Measurements from ENCODE around the gene C19orf38. TPM values are rescaled to one million over a fixed set of nuclear protein-coding genes. Genes with fewer than 3 reads are reported as not detected.
"Not testable (repeated sequence)": the region's sequence is repeated elsewhere in the genome, so short reads cannot be mapped to it uniquely, and the experiment has no call there.

C19orf38 gene
- total RNA-seq, 1 experiment from 2014 or later = 0.30 TPM

DNA sequence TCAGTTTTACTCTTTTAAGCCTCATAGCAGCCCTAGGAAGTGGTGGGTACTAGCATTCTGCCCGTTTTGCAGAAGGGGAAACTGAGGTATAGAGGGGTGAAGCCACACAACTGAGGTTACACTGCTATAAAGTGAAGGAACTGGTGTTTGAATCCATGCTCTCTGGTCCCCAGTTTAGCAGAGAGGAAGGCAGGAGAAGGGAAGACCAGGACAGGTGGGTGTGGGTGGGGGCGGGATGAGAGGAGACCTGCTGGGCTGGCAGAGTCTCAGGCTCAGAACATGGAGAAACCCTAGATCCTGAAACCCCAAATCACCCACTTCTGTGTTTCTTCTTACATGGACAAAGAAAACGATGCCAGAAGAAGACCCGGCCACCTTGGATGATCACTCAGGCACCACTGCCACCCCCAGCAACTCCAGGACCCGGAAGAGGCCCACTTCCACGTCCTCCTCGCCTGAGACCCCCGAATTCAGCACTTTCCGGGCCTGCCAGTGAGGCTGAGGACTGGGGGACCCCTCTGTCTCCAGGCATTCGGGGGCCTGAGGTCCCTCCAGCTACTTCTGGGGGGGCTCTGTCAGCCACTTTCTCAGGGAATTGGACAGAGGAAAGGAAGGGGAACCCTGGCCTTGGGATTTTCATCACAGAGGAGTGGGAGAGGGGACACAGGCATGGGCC lies 20.8 kb downstream of the C19orf38 start:
- CTCF ChIA-PET = interaction anchor here (0.6 kb wide), 2 partner anchors 13 to 67 kb away, joined by 3 read pairs; no protein-coding TSS in a partner anchor
- H3K4me3 Mint-ChIP-seq (ENCODE audit: unreplicated experiment) = no peak overlapping the region

DNA sequence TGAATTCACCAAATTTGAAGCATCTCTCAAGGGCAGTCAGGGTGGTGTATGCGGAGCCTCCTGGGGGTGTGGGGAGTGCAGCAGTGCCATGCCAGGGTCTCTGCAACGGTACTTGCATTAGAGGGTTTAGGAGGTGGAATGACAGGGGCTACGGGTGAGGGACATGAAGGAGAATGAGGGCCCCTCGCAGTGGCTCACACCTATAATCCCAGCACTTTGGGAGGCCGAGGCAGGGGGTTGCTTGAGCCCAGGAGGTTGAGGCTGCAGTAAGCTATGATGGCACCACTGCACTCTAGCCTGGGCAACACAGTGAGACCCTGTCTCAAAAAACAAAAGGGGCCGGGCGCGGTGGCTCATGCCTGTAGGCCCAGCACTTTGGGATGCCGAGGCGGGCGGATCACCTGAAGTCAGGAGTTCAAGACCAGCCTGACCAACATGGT lies 21.7 kb downstream of the C19orf38 start:
- H3K4me1 Mint-ChIP-seq (ENCODE audit: insufficient read depth, unreplicated experiment); H3K27me3 Mint-ChIP-seq (ENCODE audit: insufficient read depth, unreplicated experiment); DNase-seq (ENCODE audit: unreplicated experiment); H3K36me3 Mint-ChIP-seq (ENCODE audit: insufficient read depth, unreplicated experiment); H3K27ac Mint-ChIP-seq (ENCODE audit: low read depth, unreplicated experiment); BruUV-seq (replicated peaks); H3K9me3 Mint-ChIP-seq (ENCODE audit: unreplicated experiment); POLR2A ChIA-PET: not testable (repeated sequence)
- intact Hi-C loops (cut with micrococcal nuclease) = loop anchor here (5.0 kb wide), 1 partner anchor 47 kb away; no protein-coding TSS in a partner anchor
- H3K4me3 Mint-ChIP-seq (ENCODE audit: unreplicated experiment) = peak overlapping the region; percentile 73
- CTCF ChIA-PET = interaction anchor here (0.6 to 1.3 kb wide), 5 partner anchors 31 to 168 kb away, joined by 3 to 6 read pairs (median 4); partner anchors contain the start of genes DNM2 and TMED1

More for the DNA sequence above, 20.8 kb downstream of the C19orf38 start:
- no TSS peak for BruUV-seq (replicated peaks)
- Mint-ChIP-seq H3K9me3 (ENCODE audit: unreplicated experiment) (no peaks in the 10 kb centered on the region), H3K36me3 (ENCODE audit: insufficient read depth, unreplicated experiment) (peaks cover 7% of the 10 kb centered on the region), H3K27me3 (ENCODE audit: insufficient read depth, unreplicated experiment) (no peaks in the 10 kb centered on the region), H3K27ac (ENCODE audit: low read depth, unreplicated experiment) (no peak overlapping the region), H3K4me1 (ENCODE audit: insufficient read depth, unreplicated experiment) (peaks cover 8% of the 10 kb centered on the region)
- POLR2A ChIA-PET = interaction anchor here (1.4 kb wide), 1 partner anchor 33 kb away, joined by 4 read pairs; the partner anchor contains the start of gene TMED1
- intact Hi-C loops (cut with micrococcal nuclease) = no loop called here
- TF ChIP-seq, protein P1, sequence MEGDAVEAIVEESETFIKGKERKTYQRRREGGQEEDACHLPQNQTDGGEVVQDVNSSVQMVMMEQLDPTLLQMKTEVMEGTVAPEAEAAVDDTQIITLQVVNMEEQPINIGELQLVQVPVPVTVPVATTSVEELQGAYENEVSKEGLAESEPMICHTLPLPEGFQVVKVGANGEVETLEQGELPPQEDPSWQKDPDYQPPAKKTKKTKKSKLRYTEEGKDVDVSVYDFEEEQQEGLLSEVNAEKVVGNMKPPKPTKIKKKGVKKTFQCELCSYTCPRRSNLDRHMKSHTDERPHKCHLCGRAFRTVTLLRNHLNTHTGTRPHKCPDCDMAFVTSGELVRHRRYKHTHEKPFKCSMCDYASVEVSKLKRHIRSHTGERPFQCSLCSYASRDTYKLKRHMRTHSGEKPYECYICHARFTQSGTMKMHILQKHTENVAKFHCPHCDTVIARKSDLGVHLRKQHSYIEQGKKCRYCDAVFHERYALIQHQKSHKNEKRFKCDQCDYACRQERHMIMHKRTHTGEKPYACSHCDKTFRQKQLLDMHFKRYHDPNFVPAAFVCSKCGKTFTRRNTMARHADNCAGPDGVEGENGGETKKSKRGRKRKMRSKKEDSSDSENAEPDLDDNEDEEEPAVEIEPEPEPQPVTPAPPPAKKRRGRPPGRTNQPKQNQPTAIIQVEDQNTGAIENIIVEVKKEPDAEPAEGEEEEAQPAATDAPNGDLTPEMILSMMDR (IDR thresholded peaks at IDR 0.05; ENCODE audit: unreplicated experiment) = no peak
- no peak for DNase-seq (ENCODE audit: unreplicated experiment)

DNA sequence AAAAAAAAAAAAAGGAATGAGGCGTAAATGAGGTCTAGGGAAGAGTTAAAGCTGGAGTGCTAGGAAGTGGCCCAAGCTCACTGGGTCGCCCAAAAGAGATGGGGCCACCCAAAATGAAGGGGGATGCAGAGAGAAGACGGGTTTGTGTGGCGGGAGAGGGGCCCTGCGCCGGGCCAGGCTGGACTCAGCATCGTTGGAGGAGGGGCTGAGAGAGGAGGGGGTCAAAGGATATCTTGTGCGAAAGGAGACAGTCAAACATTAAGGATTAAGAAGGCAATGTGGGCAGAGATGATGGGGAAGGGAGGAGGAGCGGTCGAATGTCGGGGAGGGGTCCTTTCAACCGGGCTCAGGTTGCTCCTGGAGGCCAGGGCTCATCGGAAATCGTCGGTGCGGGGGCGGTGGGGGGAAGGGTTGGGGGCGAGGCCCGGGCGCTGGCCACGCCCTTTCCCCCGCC lies 22.3 kb downstream of the C19orf38 start:
- Mint-ChIP-seq H3K9me3 (ENCODE audit: unreplicated experiment) (no peaks in the 10 kb centered on the region), H3K27ac (ENCODE audit: low read depth, unreplicated experiment) (no peak overlapping the region), H3K4me1 (ENCODE audit: insufficient read depth, unreplicated experiment) (no peaks in the 10 kb centered on the region), H3K27me3 (ENCODE audit: insufficient read depth, unreplicated experiment) (no peaks in the 10 kb centered on the region), H3K4me3 (ENCODE audit: unreplicated experiment) (peak overlapping the region; percentile 73), H3K36me3 (ENCODE audit: insufficient read depth, unreplicated experiment) (peaks cover 7% of the 10 kb centered on the region)
- no peak for DNase-seq (ENCODE audit: unreplicated experiment)
- CTCF ChIA-PET = interaction anchor here (0.6 to 1.3 kb wide), 13 partner anchors 8 to 1804 kb away, joined by 3 to 7 read pairs (median 4); partner anchors contain the start of genes DNM2 and TMED1
- BruUV-seq (replicated peaks) = no TSS peak
- TF ChIP-seq, protein P1 (IDR thresholded peaks at IDR 0.05; ENCODE audit: unreplicated experiment) = no peak
- POLR2A ChIA-PET = interaction anchor here (0.6 to 3.7 kb wide), 4 partner anchors 10 to 60 kb away, joined by 3 to 29 read pairs (median 8); partner anchors contain the start of gene TMED1
- intact Hi-C loops (cut with micrococcal nuclease) = loop anchor here (5.0 kb wide), 1 partner anchor 47 kb away; no protein-coding TSS in a partner anchor

GRCh38 chr19:10870955-10871603 lies 22.9 kb downstream of the C19orf38 start, which contains the start of gene CARM1:
Gene CARM1, plus strand, starts transcription at chr19:10871553. Its CDS starts 150 bp downstream, at chr19:10871703.
- intact Hi-C loops (cut with micrococcal nuclease) = loop anchor here (1.0 to 5.0 kb wide), 2 partner anchors 28 to 46 kb away; no protein-coding TSS in a partner anchor
- TF ChIP-seq, protein P1 (IDR thresholded peaks at IDR 0.05; ENCODE audit: unreplicated experiment) = peak; percentile 52
- Mint-ChIP-seq H3K4me1 (ENCODE audit: insufficient read depth, unreplicated experiment) (no peaks in the 10 kb centered on the region), H3K27ac (ENCODE audit: low read depth, unreplicated experiment) (peak within 1 kb of the TSS; percentile 75), H3K36me3 (ENCODE audit: insufficient read depth, unreplicated experiment) (peaks cover 7% of the 10 kb centered on the region), H3K9me3 (ENCODE audit: unreplicated experiment) (no peaks in the 10 kb centered on the region), H3K4me3 (ENCODE audit: unreplicated experiment) (peak within 1 kb of the TSS; percentile 75), H3K27me3 (ENCODE audit: insufficient read depth, unreplicated experiment) (no peaks in the 10 kb centered on the region)
- no TSS peak for BruUV-seq (replicated peaks)
- peak; percentile 98 for DNase-seq (ENCODE audit: unreplicated experiment)
- ChIA-PET POLR2A (interaction anchor here (0.6 to 3.7 kb wide), 4 partner anchors 9 to 59 kb away, joined by 3 to 29 read pairs (median 8); partner anchors contain the start of gene TMED1), CTCF (interaction anchor here (0.6 to 0.8 kb wide), 8 partner anchors 9 to 1804 kb away, joined by 3 to 7 read pairs (median 4); partner anchors contain the start of gene TMED1)
